ENCODE measurements around the gene KLHL17.

KLHL17 gene

GRCh38 chr1:923131-923990, 37.0 kb upstream of the KLHL17 start, which contains the start of gene SAMD11:
TSS of gene SAMD11 (plus strand) at chr1:923923. CDS start at chr1:924432, 509 bp downstream.
- peak; percentile 84 for DNase-seq (ENCODE audit: low read depth)

DNA sequence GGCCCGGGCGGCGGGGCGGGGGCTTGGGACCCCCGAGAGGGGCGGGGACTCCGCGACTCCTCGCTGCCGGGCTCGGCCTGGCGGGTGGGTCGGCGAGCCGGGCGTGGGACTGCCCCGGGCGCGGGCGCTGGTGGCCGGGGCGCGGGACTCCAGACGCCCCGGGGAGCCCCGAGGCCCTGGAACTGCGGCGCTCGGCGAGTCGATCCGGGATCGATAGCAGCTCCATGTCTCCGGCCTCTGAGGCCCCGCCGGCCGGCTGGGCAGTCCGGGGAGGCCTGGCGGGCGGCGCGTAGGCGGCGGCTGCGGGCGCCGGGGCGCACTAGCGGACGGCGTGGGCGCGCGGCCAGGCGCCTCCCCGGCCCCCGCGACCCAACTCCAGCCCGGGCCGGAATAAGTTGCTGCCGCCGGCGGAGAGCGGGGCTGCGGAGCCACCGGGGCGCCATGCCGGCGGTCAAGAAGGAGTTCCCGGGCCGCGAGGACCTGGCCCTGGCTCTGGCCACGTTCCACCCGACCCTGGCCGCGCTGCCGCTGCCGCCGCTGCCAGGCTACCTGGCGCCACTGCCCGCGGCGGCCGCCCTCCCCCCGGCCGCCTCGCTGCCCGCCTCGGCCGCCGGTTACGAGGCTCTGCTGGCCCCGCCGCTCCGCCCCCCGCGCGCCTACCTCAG, 36.3 kb upstream of the KLHL17 start:
- DNase-seq (ENCODE audit: low read depth): peak; percentile 25

GRCh38 chr1:924656-925560, 35.5 kb upstream of the KLHL17 start:
- DNase-seq (ENCODE audit: low read depth): peak; percentile 62

- DNase-seq (ENCODE audit: low read depth): peak; percentile 40
These were observed 34.6 kb upstream of the KLHL17 start for GRCh38 chr1:925561-926421.

DNA sequence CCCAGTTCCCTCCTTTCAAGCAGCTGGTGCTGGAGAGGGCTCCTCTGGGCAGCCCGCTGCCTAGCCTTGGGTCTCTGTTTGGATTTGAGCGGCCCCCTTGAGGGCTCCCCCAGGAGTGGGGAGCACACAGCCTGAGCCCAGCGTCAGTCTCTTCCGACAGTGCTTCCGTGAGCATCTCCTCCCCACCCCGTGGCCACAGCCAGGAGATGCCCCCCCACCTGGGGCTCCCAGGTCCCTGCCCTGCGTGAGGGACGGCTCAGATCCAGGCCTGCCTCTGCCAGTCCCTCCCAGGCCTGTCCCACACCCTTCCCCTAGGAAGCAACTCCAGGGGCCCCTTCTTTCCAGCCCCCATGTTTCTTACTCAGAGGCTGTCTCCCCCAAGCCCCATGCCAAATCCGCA, 33.1 kb upstream of the KLHL17 start:
- no peak for DNase-seq (ENCODE audit: low read depth)

DNA sequence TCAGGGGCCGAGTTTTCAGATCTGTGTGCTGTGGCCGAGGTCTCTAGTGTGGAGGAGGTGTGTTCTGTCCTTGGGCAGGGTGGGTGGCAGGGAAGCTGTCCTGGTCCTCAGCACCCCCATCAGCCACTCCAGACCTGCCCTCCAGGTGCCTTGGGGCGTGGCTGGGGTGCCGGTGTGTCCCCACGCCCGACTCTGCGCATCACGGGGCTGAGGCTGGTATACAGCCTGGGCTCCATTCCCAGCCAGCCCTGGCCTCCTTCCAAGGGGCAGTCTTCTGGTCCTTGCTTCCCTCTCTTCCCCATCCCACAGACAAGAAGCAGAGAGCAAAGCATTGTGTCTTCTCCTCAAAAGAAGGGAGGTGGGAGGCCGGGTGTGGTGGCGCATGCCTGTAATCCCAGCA, 32.6 kb upstream of the KLHL17 start:
- DNase-seq (ENCODE audit: low read depth): no peak

- DNase-seq (ENCODE audit: low read depth): no peak
These were observed 31.3 kb upstream of the KLHL17 start for GRCh38 chr1:928825-929661.

- DNase-seq (ENCODE audit: low read depth): no peak
These were observed 30.4 kb upstream of the KLHL17 start for GRCh38 chr1:929712-930632.

- DNase-seq (ENCODE audit: low read depth): no peak
These were observed 29.7 kb upstream of the KLHL17 start for GRCh38 chr1:930633-931138.

DNA sequence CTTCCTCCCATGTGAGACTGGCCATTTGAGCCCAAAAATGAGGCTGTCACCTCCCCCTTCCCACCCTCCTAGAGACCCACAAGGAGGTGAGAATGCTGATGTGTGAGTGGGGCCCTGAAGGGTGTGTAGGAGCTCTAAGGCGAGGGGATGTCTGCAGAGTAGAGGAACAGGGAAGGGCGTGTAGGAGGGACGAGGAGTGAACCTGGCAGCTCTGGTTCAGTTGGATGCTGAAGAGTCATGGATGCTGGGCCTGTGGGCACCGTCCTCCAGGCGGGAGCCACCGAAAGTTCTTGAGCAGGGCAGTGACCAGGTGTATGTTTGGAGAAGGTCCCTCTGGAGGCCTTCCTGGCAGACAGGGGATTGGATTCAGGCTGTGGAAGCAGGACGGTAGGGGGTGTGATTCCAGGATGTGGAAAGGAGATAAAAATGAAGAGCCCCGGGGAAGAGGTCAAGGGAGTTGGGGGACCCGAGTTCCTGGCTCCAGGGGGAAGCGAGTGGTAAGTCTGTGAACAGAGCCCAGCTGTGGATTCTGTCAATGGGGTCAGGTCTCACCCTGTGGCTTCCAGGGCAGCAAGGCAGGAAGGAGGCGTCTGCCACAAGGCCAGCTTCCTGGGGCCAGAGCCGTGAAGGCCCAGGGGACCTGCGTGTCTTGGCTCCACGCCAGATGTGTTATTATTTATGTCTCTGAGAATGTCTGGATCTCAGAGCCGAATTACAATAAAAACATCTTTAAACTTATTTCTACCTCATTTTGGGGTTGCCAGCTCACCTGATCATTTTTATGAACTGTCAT, 28.8 kb upstream of the KLHL17 start:
- no peak for DNase-seq (ENCODE audit: low read depth)

DNA sequence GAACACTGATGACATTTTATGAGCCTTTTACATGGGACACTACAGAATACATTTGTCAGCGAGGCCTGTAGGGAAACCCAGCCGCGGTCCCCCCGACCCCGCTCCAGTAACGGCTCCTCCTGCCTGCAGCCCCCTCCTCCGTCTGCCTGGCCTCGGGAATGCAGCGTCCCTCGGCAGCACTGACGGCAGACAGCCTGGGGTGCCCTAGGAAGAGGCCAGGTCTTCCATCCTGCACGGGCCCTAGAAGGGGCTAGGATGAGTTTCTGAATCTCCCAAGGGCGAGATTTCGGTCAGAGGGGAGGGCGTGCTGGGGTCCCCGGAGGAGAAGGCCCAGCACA, 28.2 kb upstream of the KLHL17 start:
- no peak for DNase-seq (ENCODE audit: low read depth)

DNA sequence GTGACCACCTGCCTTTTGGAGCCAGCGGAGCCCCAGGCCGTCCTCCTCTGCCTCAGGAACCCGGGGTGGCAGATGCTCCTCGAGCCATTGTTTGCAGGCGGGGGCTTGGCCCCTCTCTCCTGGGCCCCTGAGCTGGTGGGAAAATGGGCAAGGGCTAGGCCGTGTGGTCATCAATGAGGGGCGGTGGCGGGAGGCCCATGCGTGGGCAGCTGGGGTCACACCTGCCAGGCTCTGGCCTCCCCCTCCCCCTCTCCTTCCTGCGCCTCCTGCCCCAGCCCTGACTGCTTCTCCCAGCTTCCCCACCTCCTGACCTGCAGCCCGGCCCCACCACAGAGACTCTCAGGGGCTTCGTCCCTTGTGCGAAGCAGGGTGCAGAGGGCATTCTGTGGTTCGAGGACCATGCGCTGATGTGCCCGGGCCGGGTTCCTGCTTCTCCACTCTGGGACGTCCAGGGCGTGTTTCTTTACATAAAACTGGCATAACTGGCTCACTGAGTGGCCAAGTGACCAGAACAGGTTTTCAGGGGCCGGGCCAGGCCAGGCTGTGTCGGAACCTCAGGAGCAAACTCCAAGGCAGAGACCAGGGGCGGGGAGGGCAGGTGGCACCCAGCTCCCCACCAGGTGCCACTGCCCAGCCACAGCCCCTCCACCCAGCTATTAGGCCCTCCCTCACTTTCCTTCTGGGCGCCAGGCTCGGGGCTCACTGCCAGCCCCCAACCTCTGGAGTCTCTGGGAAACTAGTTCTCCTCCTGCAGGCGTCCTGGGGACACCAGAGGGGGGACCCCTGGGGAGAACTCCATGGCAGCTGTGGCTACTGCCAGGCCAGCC, 27.4 kb upstream of the KLHL17 start:
- DNase-seq (ENCODE audit: low read depth): no peak

GRCh38 chr1:933603-933940, 26.8 kb upstream of the KLHL17 start:
- DNase-seq (ENCODE audit: low read depth): no peak

- no peak for DNase-seq (ENCODE audit: low read depth)
These were observed 25.2 kb upstream of the KLHL17 start for GRCh38 chr1:934991-935750.

GRCh38 chr1:935751-936231, 24.6 kb upstream of the KLHL17 start:
- DNase-seq (ENCODE audit: low read depth): no peak

- DNase-seq (ENCODE audit: low read depth): no peak
These were observed 23.8 kb upstream of the KLHL17 start for GRCh38 chr1:936348-937264.

Data from ELR (cell line).